ENCODE data around the gene LRFN4. TPM values are rescaled to one million over a fixed set of nuclear protein-coding genes. Genes with fewer than 3 reads are reported as not detected.

LRFN4 gene
- total RNA-seq, 1 experiment from 2014 or later, result 66.7 TPM

GRCh38 chr11:66862559-66863037 is 5.7 kb downstream of the LRFN4 start:
- no peaks in the 10 kb centered on the region for H3K27me3 Mint-ChIP-seq (ENCODE audit: low read depth)
- Histone ChIP-seq H4K20me1 (ENCODE audit: control insufficient read depth, insufficient read depth, insufficient read length) (no peaks in the 10 kb centered on the region), H3K4me1 (ENCODE audit: insufficient read depth, low read length) (no peaks in the 10 kb centered on the region), H3K27ac (ENCODE audit: insufficient read length, low read depth, low read length) (no peak overlapping the region), H3K4me2 (ENCODE audit: insufficient read depth, insufficient read length, low read length) (no peak overlapping the region), H3K27me3 (ENCODE audit: insufficient read depth, low read length) (no peaks in the 10 kb centered on the region), H2BK15ac (ENCODE audit: low read depth, low read length) (no peak overlapping the region), H2BK12ac (ENCODE audit: insufficient read length, low read depth, low read length) (no peak overlapping the region), H2BK120ac (ENCODE audit: low read depth, low read length, poor library complexity, severe bottlenecking) (no peak overlapping the region), H3K79me2 (ENCODE audit: insufficient read depth, low read length) (no peaks in the 10 kb centered on the region), H3K79me1 (ENCODE audit: insufficient read depth, low read depth, low read length, poor library complexity, severe bottlenecking) (no peaks in the 10 kb centered on the region), H3K9me3 (ENCODE audit: control insufficient read depth, low read depth, low read length) (no peaks in the 10 kb centered on the region), H4K8ac (replicated peaks; ENCODE audit: insufficient read length, low read depth, low read length) (no peak overlapping the region), H4K5ac (ENCODE audit: insufficient read length, low read depth, low read length) (no peak overlapping the region), H3K23me2 (ENCODE audit: insufficient read length, low read depth, low read length, poor library complexity, severe bottlenecking) (no peaks in the 10 kb centered on the region), H4K91ac (ENCODE audit: insufficient read length, low read depth, low read length) (no peak overlapping the region), H2AK5ac (ENCODE audit: insufficient read length, low read length) (no peak overlapping the region), H3K56ac (ENCODE audit: insufficient read length, low read depth, low read length) (no peak overlapping the region), H2BK5ac (ENCODE audit: insufficient read length, low read length) (no peak overlapping the region), H3K9ac (ENCODE audit: extremely low read depth, insufficient read length, low read length) (no peak overlapping the region), H3T11ph (ENCODE audit: low read length) (no peak overlapping the region), H2AFZ (ENCODE audit: low read length) (no peak overlapping the region), H3K18ac (ENCODE audit: insufficient read length, low read depth, low read length) (no peak overlapping the region), H3K14ac (ENCODE audit: insufficient read depth, low read length) (no peak overlapping the region), H3K4ac (ENCODE audit: low read depth, low read length) (no peak overlapping the region), H3K23ac (ENCODE audit: insufficient read length, low read depth, low read length) (no peak overlapping the region), H2BK20ac (ENCODE audit: low read depth, low read length, poor library complexity, severe bottlenecking) (no peak overlapping the region)
- WGBS (ENCODE audit: extremely low coverage, insufficient read length, low lambda C conversion rate), result no CpG with 5 or more reads among the region's 11 CpGs
- no peak for DNase-seq
- H3K9me3 Mint-ChIP-seq, result no peaks in the 10 kb centered on the region
- H3K36me3 Mint-ChIP-seq (ENCODE audit: insufficient read depth in 1 of 3, low read depth in 3 of 3), result peaks cover 0 to 7% (median 2%) of the 10 kb centered on the region in 3 experiments; a peak in 4 of 7 replicates
- TF ChIP-seq, protein P1, sequence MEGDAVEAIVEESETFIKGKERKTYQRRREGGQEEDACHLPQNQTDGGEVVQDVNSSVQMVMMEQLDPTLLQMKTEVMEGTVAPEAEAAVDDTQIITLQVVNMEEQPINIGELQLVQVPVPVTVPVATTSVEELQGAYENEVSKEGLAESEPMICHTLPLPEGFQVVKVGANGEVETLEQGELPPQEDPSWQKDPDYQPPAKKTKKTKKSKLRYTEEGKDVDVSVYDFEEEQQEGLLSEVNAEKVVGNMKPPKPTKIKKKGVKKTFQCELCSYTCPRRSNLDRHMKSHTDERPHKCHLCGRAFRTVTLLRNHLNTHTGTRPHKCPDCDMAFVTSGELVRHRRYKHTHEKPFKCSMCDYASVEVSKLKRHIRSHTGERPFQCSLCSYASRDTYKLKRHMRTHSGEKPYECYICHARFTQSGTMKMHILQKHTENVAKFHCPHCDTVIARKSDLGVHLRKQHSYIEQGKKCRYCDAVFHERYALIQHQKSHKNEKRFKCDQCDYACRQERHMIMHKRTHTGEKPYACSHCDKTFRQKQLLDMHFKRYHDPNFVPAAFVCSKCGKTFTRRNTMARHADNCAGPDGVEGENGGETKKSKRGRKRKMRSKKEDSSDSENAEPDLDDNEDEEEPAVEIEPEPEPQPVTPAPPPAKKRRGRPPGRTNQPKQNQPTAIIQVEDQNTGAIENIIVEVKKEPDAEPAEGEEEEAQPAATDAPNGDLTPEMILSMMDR (conservative IDR thresholded peaks at IDR 0.05), result no peak
- H3K4me1 Mint-ChIP-seq, result peaks cover 0 to 6% of the 10 kb centered on the region in 2 experiments; a peak in 3 of 4 replicates
- no peak overlapping the region for H3K4me3 Mint-ChIP-seq
- H3K27ac Mint-ChIP-seq, result no peak overlapping the region

Measured in H9 (cell line).